AG04450 (cell line): ENCODE results near the gene POLL. TPM values are rescaled to one million over a fixed set of nuclear protein-coding genes. Genes with fewer than 3 reads are reported as not detected.
"Not testable (repeated sequence)": the region's sequence is repeated elsewhere in the genome, so short reads cannot be mapped to it uniquely, and the experiment has no call there.

Experiments used
- CTCF ChIA-PET: fragments of 300-600, 350-600 bp; formaldehyde crosslinking; extraction: SDS; loops from one replicate; lab custom pipeline; 2022; ENCODE audit warnings: antibody characterized with exemption, inconsistent platforms; lab: Charles Lee
- POLR2A ChIA-PET: fragments of 350-600 bp; formaldehyde crosslinking; extraction: SDS; loops from one replicate; lab custom pipeline; 2021; ENCODE audit warnings: antibody characterized with exemption, inconsistent platforms; lab: Yijun Ruan, JAX
- DNase-seq: peaks from one replicate; pipeline ENCODE4 v3.0.0-alpha.2; 2011; ENCODE audit warnings: low read depth, low spot score
- H3K27ac ChIP-seq: one replicate; pipeline ENCODE4 v1.5.1; 2012; ENCODE audit warnings: low read depth, low read length, control low read depth
- H3K27me3 ChIP-seq: one replicate; pipeline ENCODE4 v1.6.0; 2012; ENCODE audit warnings: low read length; ENCODE audit not compliant: control insufficient read depth, insufficient read depth
- H3K4me3 ChIP-seq: 2 replicates; pipeline ENCODE4 v1.5.1; 2011; ENCODE audit warnings: mild to moderate bottlenecking, low read depth, low read length, control low read depth
- H3K9me3 ChIP-seq: 2 replicates; pipeline ENCODE4 v1.5.1; 2012; ENCODE audit warnings: low read length; ENCODE audit not compliant: control insufficient read depth, insufficient read depth
- polyA plus RNA-seq: library from polyadenylated mRNA; depleted of rRNA; stranded (reverse); fragments of >200 nt; gene quantifications from 2 replicates; pipeline ENCODE4 v1.2.3, GENCODE V29; 2011
- TF ChIP-seq, protein P1 (sequence below): IDR thresholded peaks from 2 replicates; pipeline ENCODE4 v1.5.1; 2011; ENCODE audit warnings: low read depth, low read length, control low read depth, inconsistent platforms

The POLL gene
- polyA plus RNA-seq, 1 experiment, result 14.8 TPM

DNA sequence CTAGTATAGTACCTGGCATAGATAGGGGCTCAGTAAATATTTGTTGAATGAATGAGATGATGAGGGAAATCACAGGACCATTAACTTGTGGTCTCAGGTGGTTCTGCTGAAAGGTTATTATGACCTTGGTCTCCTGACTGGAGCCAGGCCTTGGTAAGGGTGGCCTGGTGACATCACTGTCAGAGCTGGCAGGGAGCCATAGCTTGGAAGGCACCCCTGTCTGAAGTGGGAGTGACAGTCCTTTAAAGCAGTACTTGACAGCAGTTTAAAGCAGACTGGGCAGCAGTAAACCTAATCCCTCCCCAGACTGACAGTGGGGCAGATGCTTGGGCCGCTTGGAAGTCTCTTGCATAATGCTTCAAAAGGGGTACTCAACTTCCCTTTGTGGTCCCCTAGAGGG, 13.5 kb upstream of the POLL start:
- CTCF ChIA-PET, result interaction anchor here (0.5 to 5.5 kb wide), 6 partner anchors 9 to 388 kb away, joined by 3 to 127 read pairs (median 6); partner anchors contain the start of gene NPM3
- no peak for DNase-seq
- no peaks in the 10 kb centered on the region for H3K9me3 ChIP-seq
- H3K27ac ChIP-seq, result no peak overlapping the region
- TF ChIP-seq, protein P1, sequence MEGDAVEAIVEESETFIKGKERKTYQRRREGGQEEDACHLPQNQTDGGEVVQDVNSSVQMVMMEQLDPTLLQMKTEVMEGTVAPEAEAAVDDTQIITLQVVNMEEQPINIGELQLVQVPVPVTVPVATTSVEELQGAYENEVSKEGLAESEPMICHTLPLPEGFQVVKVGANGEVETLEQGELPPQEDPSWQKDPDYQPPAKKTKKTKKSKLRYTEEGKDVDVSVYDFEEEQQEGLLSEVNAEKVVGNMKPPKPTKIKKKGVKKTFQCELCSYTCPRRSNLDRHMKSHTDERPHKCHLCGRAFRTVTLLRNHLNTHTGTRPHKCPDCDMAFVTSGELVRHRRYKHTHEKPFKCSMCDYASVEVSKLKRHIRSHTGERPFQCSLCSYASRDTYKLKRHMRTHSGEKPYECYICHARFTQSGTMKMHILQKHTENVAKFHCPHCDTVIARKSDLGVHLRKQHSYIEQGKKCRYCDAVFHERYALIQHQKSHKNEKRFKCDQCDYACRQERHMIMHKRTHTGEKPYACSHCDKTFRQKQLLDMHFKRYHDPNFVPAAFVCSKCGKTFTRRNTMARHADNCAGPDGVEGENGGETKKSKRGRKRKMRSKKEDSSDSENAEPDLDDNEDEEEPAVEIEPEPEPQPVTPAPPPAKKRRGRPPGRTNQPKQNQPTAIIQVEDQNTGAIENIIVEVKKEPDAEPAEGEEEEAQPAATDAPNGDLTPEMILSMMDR, result no peak
- POLR2A ChIA-PET, result no interaction called here
- no peaks in the 10 kb centered on the region for H3K27me3 ChIP-seq
- H3K4me3 ChIP-seq, result no peak overlapping the region

- no peaks in the 10 kb centered on the region for H3K9me3 ChIP-seq
- H3K4me3 ChIP-seq, result no peak overlapping the region
- ChIA-PET POLR2A (interaction anchor here (0.7 kb wide), 1 partner anchor 175 kb away, joined by 4 read pairs; no protein-coding TSS in a partner anchor), CTCF (interaction anchor here (1.8 to 2.8 kb wide), 2 partner anchors 184 to 384 kb away, joined by 8 to 14 read pairs; no protein-coding TSS in a partner anchor)
- TF ChIP-seq, protein P1, result no peak
- no peak overlapping the region for H3K27ac ChIP-seq
- no peak for DNase-seq
- no peaks in the 10 kb centered on the region for H3K27me3 ChIP-seq
Measured at GRCh38 chr10:101597091-101597900, 9.2 kb upstream of the POLL start.

- CTCF ChIA-PET, result interaction anchor here (0.9 to 2.8 kb wide), 4 partner anchors 185 to 576 kb away, joined by 3 to 14 read pairs (median 7); no protein-coding TSS in a partner anchor
- POLR2A ChIA-PET, result no interaction called here
- H3K27ac ChIP-seq, result no peak overlapping the region
- TF ChIP-seq, protein P1, result no peak
- H3K9me3 ChIP-seq, result no peaks in the 10 kb centered on the region
- no peaks in the 10 kb centered on the region for H3K27me3 ChIP-seq
- no peak for DNase-seq
- no peak overlapping the region for H3K4me3 ChIP-seq
Measured at GRCh38 chr10:101595591-101596433, 7.8 kb upstream of the POLL start.

DNA sequence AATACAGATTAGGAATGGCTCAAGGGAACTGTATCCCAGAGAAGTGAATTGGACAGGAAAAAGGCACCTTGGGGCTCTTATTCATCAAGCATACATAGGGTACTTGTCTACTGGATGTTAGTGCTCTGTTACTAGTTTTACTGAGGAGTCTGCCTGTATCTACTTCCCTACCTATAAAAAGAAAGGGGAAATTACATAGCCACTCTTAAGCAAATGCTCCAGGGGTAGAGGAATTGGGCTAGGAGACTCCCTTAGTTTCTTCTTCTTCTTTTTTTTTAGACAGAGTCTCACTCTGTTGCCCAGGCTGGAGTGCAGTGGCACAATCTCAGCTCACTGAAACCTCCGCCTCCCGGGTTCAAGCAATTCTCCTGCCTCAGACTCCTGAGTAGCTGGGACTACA, 5.3 kb upstream of the POLL start:
- CTCF ChIA-PET, result interaction anchor here (1.5 to 2.1 kb wide), 2 partner anchors 9 to 23 kb away, joined by 4 to 5 read pairs; no protein-coding TSS in a partner anchor
- DNase-seq, H3K27ac ChIP-seq, H3K9me3 ChIP-seq, H3K27me3 ChIP-seq, H3K4me3 ChIP-seq, POLR2A ChIA-PET: not testable (repeated sequence)

GRCh38 chr10:101588879-101589278, 822 bp upstream of the POLL start:
- CTCF ChIA-PET, result interaction anchor here (0.6 to 7.0 kb wide), 4 partner anchors 14 to 591 kb away, joined by 3 to 38 read pairs (median 12); no protein-coding TSS in a partner anchor
- POLR2A ChIA-PET, result interaction anchor here (0.6 to 1.6 kb wide), 2 partner anchors 105 to 231 kb away, joined by 3 to 11 read pairs; no protein-coding TSS in a partner anchor
- no peaks in the 10 kb centered on the region for H3K27me3 ChIP-seq

More at GRCh38 chr10:101588879-101589278, 822 bp upstream of the POLL start:
- no peak for DNase-seq
- TF ChIP-seq, protein P1, result no peak
- Histone ChIP-seq H3K9me3 (peaks cover 3% of the 10 kb centered on the region; the same call in 1 of the 2 replicates), H3K4me3 (peak overlapping the region; percentile 99), H3K27ac (no peak overlapping the region)
